Lower leg skin (tissue), 4 donors: ENCODE measurements around the gene SYN1. TPM values are rescaled to one million over a fixed set of nuclear protein-coding genes. Genes with fewer than 3 reads are reported as not detected.

Experiments used
- DNase-seq, 2 donors: peaks; one replicate each; pipeline ENCODE4 v3.0.0-alpha.2; 2019; ENCODE audit warnings: low spot score in 2 of 2
- H3K4me3 ChIP-seq: fragments of 200-600 bp; sonication (generic); 2 replicates; pipeline ENCODE4 v1.5.1; 2017; ENCODE audit warnings: mild to moderate bottlenecking, low read depth; ENCODE audit not compliant: poor library complexity, severe bottlenecking
- POLR2A ChIP-seq, 2 donors: fragments of 450-650 bp; IDR thresholded peaks; one replicate each; pipeline ENCODE4 v1.6.1; 2016 to 2017; ENCODE audit warnings: antibody characterized with exemption in 2 of 2, mild to moderate bottlenecking in 1 of 2, moderate library complexity in 1 of 2
- WGBS, 2 donors: methylation state at CpG; one replicate each; pipeline ENCODE4 v1.1.5; 2018; 5-methylcytosine and 5-hydroxymethylcytosine counted together
- intact Hi-C: fragments of 100-400 bp; cut with DNase I; formaldehyde crosslinking; loops from one replicate; pipeline ENCODE4 v1.15.0; 2023; ENCODE audit warnings: low total_unique reads
- total RNA-seq, 4 donors: library from RNA; depleted of rRNA; stranded (reverse); fragments of >200 nt; gene quantifications; one replicate each; pipeline ENCODE4 v1.1.0, GENCODE V29; 2016
- TF ChIP-seq, protein P1 (sequence below), 3 donors: fragments of 450-650 bp; IDR thresholded peaks; one replicate each; pipeline ENCODE4 v1.5.1; 2016; ENCODE audit warnings: antibody characterized with exemption in 3 of 3, mild to moderate bottlenecking in 3 of 3, moderate library complexity in 2 of 3

SYN1 gene
- total RNA-seq, 4 donors from 2014 or later, result 0.10 to 0.72 (median 0.61) TPM; not detected in 1

GRCh38 chrX:47564438-47565085, 55.1 kb downstream of the SYN1 start:
- DNase-seq, result no peak
- intact Hi-C loops, result no loop called here
- WGBS, 2 donors, result 78 to 81% methylated on average over 9 to 12 of the region's 12 CpGs
- no peak overlapping the region for H3K4me3 ChIP-seq
- TF ChIP-seq, protein P1, sequence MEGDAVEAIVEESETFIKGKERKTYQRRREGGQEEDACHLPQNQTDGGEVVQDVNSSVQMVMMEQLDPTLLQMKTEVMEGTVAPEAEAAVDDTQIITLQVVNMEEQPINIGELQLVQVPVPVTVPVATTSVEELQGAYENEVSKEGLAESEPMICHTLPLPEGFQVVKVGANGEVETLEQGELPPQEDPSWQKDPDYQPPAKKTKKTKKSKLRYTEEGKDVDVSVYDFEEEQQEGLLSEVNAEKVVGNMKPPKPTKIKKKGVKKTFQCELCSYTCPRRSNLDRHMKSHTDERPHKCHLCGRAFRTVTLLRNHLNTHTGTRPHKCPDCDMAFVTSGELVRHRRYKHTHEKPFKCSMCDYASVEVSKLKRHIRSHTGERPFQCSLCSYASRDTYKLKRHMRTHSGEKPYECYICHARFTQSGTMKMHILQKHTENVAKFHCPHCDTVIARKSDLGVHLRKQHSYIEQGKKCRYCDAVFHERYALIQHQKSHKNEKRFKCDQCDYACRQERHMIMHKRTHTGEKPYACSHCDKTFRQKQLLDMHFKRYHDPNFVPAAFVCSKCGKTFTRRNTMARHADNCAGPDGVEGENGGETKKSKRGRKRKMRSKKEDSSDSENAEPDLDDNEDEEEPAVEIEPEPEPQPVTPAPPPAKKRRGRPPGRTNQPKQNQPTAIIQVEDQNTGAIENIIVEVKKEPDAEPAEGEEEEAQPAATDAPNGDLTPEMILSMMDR (IDR thresholded peaks at IDR 0.05), result no peak
- no peak for TF ChIP-seq POLR2A (IDR thresholded peaks at IDR 0.05)

DNA sequence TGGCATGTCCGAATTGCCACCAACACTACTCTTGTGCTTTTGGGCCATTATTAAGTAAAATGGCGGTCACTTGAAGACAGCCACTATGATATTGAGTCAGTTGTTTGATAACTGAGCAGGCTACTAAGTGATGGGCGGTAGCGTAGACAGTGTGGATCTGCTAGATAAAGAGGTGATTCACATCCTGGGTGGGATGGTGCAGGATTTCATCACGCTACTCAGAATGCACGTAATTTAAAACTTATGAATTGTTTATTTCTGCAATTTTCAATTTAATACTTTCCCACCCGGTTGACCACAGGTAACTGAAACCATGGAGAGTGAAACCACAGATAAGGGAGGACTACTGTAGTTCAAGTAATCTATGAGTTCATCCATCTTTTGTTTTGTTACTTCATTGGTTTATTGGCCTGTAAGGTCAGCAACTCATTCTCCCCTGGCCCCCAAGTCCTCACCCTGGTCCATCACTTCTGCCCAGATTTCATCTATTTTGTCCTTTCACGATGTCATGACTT, 55.8 kb downstream of the SYN1 start:
- intact Hi-C loops, result no loop called here
- TF ChIP-seq, protein P1 (IDR thresholded peaks at IDR 0.05), result no peak
- no peak for TF ChIP-seq POLR2A (IDR thresholded peaks at IDR 0.05)
- DNase-seq, result no peak

GRCh38 chrX:47562615-47563243, 56.9 kb downstream of the SYN1 start:
- DNase-seq, result no peak
- TF ChIP-seq, protein P1 (IDR thresholded peaks at IDR 0.05), result no peak
- TF ChIP-seq POLR2A (IDR thresholded peaks at IDR 0.05), result no peak
- 63 to 77% methylated on average over 4 to 13 of the region's 13 CpGs for WGBS, 2 donors
- H3K4me3 ChIP-seq, result no peak overlapping the region
- intact Hi-C loops, result no loop called here

More for the DNA sequence above, 55.8 kb downstream of the SYN1 start:
- H3K4me3 ChIP-seq, result no peak overlapping the region
- WGBS, 2 donors, result 75 to 77% methylated on average over 8 of the region's 8 CpGs

- TF ChIP-seq, protein P1 (IDR thresholded peaks at IDR 0.05), result no peak
- TF ChIP-seq POLR2A (IDR thresholded peaks at IDR 0.05), result no peak
- H3K4me3 ChIP-seq, result peak overlapping the region; percentile 12
- 1 to 40% methylated on average over 9 of the region's 9 CpGs for WGBS, 2 donors
- intact Hi-C loops, result no loop called here
- no peak for DNase-seq
These were observed 58.0 kb downstream of the SYN1 start for GRCh38 chrX:47561659-47562151.

GRCh38 chrX:47560934-47561658, 58.6 kb downstream of the SYN1 start, which contains the start of gene ARAF:
ARAF (plus strand) TSS chrX:47561205; CDS start chrX:47562968, 1,763 bp downstream.
- intact Hi-C loops, result no loop called here
- TF ChIP-seq, protein P1 (IDR thresholded peaks at IDR 0.05), result no peak
- TF ChIP-seq POLR2A (IDR thresholded peaks at IDR 0.05), result peak in 1 of 2 donors; percentile 11
- DNase-seq, result peak; percentile 96 to 98
- WGBS, 2 donors, result 1 to 45% methylated on average over 25 to 59 of the region's 59 CpGs
- H3K4me3 ChIP-seq, result peak within 1 kb of the TSS; percentile 12
